Measurements from ENCODE around the gene VPS37C.
"Not testable (repeated sequence)": the region's sequence is repeated elsewhere in the genome, so short reads cannot be mapped to it uniquely, and the experiment has no call there.

Gene VPS37C

GRCh38 chr11:61174273-61174672 lies 13.0 kb upstream of the VPS37C start:
- DNase-seq, result no peak

- DNase-seq, result no peak
These were observed 12.2 kb upstream of the VPS37C start for GRCh38 chr11:61173456-61173855.

GRCh38 chr11:61172888-61173287 lies 11.7 kb upstream of the VPS37C start:
- DNase-seq, result no peak

GRCh38 chr11:61172356-61172755 lies 11.1 kb upstream of the VPS37C start:
- no peak for DNase-seq

- no peak for DNase-seq
These were observed 10.7 kb upstream of the VPS37C start for GRCh38 chr11:61171907-61172306.

GRCh38 chr11:61170566-61170965 lies 9.3 kb upstream of the VPS37C start:
- no peak for DNase-seq

GRCh38 chr11:61168800-61169199 lies 7.6 kb upstream of the VPS37C start:
- DNase-seq, result no peak

- no peak for DNase-seq
These were observed 6.9 kb upstream of the VPS37C start for GRCh38 chr11:61168042-61168688.

- not testable (repeated sequence) for DNase-seq
These were observed 5.1 kb upstream of the VPS37C start for GRCh38 chr11:61166331-61166730.

- not testable (repeated sequence) for DNase-seq
These were observed 4.6 kb upstream of the VPS37C start for GRCh38 chr11:61165785-61166184.

GRCh38 chr11:61164606-61165424 lies 3.6 kb upstream of the VPS37C start:
- no peak for DNase-seq

GRCh38 chr11:61163714-61164605 lies 2.7 kb upstream of the VPS37C start:
- DNase-seq, result no peak

GRCh38 chr11:61163021-61163420 lies 1.8 kb upstream of the VPS37C start:
- DNase-seq, result no peak

GRCh38 chr11:61162092-61162941 lies 1.1 kb upstream of the VPS37C start:
- peak in 1 of 2 experiments; percentile 24 for DNase-seq

- DNase-seq, result no peak
These were observed 588 bp downstream of the VPS37C start for GRCh38 chr11:61160487-61161189.

GRCh38 chr11:61158691-61159381 lies 2.4 kb downstream of the VPS37C start:
- no peak for DNase-seq

GRCh38 chr11:61157743-61158142 lies 3.5 kb downstream of the VPS37C start:
- DNase-seq, result no peak

GRCh38 chr11:61155741-61156140 lies 5.5 kb downstream of the VPS37C start:
- DNase-seq, result no peak

GRCh38 chr11:61155312-61155711 lies 5.9 kb downstream of the VPS37C start:
- no peak for DNase-seq

GRCh38 chr11:61154528-61154927 lies 6.7 kb downstream of the VPS37C start:
- DNase-seq, result no peak

- no peak for DNase-seq
These were observed 7.6 kb downstream of the VPS37C start for GRCh38 chr11:61153593-61154095.
